Astrocyte (in vitro differentiated cells and primary cell): Measurements from ENCODE around the gene CDH26.

Source experiments
- EZH2 ChIP-seq: IDR thresholded peaks from 2 replicates; pipeline ENCODE4 v1.6.1; 2012; ENCODE audit warnings: mild to moderate bottlenecking, low read length, inconsistent platforms; ENCODE audit not compliant: insufficient read depth
- TF ChIP-seq, protein P1 (sequence below): IDR thresholded peaks from 2 replicates; pipeline ENCODE4 v1.5.1; 2011; ENCODE audit warnings: low read depth, mild to moderate bottlenecking, inconsistent platforms, low read length, moderate library complexity; ENCODE audit not compliant: insufficient read depth

DNA sequence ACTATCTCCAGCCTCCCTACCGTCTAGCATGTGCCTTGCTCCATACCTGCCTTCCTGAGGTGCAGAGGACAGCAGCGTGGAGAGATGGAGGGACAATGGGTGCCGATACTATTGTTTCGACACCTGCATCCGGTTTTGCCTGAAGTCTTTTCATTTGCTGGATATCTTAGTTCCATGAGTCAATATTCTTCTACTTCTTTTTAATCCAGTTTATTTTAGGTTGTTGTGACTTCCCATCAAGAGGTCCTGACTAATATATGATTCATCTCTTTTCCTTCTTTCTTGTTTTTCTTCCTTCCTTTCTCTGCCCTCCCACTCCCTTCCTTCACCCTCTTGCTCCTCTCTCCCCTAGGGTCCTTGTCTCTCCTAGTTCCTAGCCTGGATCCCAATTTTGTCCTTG lies 91.4 kb downstream of the CDH26 start:
- TF ChIP-seq, protein P1, sequence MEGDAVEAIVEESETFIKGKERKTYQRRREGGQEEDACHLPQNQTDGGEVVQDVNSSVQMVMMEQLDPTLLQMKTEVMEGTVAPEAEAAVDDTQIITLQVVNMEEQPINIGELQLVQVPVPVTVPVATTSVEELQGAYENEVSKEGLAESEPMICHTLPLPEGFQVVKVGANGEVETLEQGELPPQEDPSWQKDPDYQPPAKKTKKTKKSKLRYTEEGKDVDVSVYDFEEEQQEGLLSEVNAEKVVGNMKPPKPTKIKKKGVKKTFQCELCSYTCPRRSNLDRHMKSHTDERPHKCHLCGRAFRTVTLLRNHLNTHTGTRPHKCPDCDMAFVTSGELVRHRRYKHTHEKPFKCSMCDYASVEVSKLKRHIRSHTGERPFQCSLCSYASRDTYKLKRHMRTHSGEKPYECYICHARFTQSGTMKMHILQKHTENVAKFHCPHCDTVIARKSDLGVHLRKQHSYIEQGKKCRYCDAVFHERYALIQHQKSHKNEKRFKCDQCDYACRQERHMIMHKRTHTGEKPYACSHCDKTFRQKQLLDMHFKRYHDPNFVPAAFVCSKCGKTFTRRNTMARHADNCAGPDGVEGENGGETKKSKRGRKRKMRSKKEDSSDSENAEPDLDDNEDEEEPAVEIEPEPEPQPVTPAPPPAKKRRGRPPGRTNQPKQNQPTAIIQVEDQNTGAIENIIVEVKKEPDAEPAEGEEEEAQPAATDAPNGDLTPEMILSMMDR, result no peak
- no peak for TF ChIP-seq EZH2
